DOHH2 (cell line): ENCODE data around the gene BLOC1S1.
A peak's percentile ranks its signal among the peaks of the same experiment; 100 is the strongest.

ENCODE experiments used
- H3F3A ChIP-seq: fragments of 200-600 bp; sonication (generic), shearing (Covaris generic); 2 replicates; pipeline ENCODE4 v1.6.0; 2016; ENCODE audit warnings: antibody characterized with exemption, mild to moderate bottlenecking; ENCODE audit not compliant: control insufficient read depth, insufficient read depth
- H3K27ac ChIP-seq: fragments of 200-600 bp; sonication (generic); 2 replicates; pipeline ENCODE4 v1.5.1; 2014; ENCODE audit warnings: low read depth, mild to moderate bottlenecking, low read length, moderate library complexity
- H3K27me3 ChIP-seq: fragments of 200-600 bp; sonication (generic); 2 replicates; pipeline ENCODE4 v1.6.1; 2014; ENCODE audit warnings: mild to moderate bottlenecking, low read length, mixed read lengths; ENCODE audit not compliant: control insufficient read depth
- H3K36me3 ChIP-seq: fragments of 200-600 bp; sonication (generic); 2 replicates; pipeline ENCODE4 v1.6.1; 2014; ENCODE audit warnings: mild to moderate bottlenecking, low read length, moderate library complexity, mixed read lengths; ENCODE audit not compliant: control insufficient read depth
- H3K4me1 ChIP-seq: fragments of 200-600 bp; sonication (generic); 2 replicates; pipeline ENCODE4 v1.6.1; 2014; ENCODE audit warnings: mild to moderate bottlenecking, low read length, mixed read lengths; ENCODE audit not compliant: control insufficient read depth
- H3K4me2 ChIP-seq: fragments of 200-600 bp; sonication (generic); 2 replicates; pipeline ENCODE4 v1.6.0; 2014; ENCODE audit warnings: mild to moderate bottlenecking, low read length, moderate library complexity
- H3K4me3 ChIP-seq: fragments of 200-600 bp; sonication (generic); 2 replicates; pipeline ENCODE4 v1.5.1; 2014; ENCODE audit warnings: mild to moderate bottlenecking, low read length, mixed read lengths
- H3K79me2 ChIP-seq: fragments of 200-600 bp; sonication (generic); 2 replicates; pipeline ENCODE4 v1.6.1; 2014; ENCODE audit warnings: mild to moderate bottlenecking, low read length, mixed read lengths; ENCODE audit not compliant: control insufficient read depth
- H3K9me2 ChIP-seq: fragments of 200-600 bp; sonication (generic); replicated peaks from 2 replicates; pipeline ENCODE4 v1.6.1; 2014; ENCODE audit warnings: mild to moderate bottlenecking, low read length, mixed read lengths; ENCODE audit not compliant: control insufficient read depth
- H3K9me3 ChIP-seq: fragments of 200-600 bp; sonication (generic); 2 replicates; pipeline ENCODE4 v1.6.1; 2014; ENCODE audit warnings: antibody characterized with exemption, low read length, mixed read lengths; ENCODE audit not compliant: control insufficient read depth, insufficient read depth
- H4K20me1 ChIP-seq: fragments of 200-600 bp; sonication (generic); 2 replicates; pipeline ENCODE4 v1.6.0; 2014; ENCODE audit warnings: low read depth, mild to moderate bottlenecking, antibody characterized with exemption, low read length, moderate library complexity; ENCODE audit not compliant: control insufficient read depth, insufficient read depth
- EZH2phosphoT487 ChIP-seq: fragments of 200-600 bp; sonication (generic); IDR thresholded peaks from 2 replicates; pipeline ENCODE4 v1.6.1; 2017; ENCODE audit warnings: borderline replicate concordance, mild to moderate bottlenecking, antibody characterized with exemption, low read length, moderate library complexity, mixed read lengths
- TF ChIP-seq, protein P1 (sequence below): fragments of 200-600 bp; sonication (generic); IDR thresholded peaks from one replicate; pipeline ENCODE4 v1.5.1; 2014; ENCODE audit warnings: antibody characterized with exemption, mild to moderate bottlenecking, low read depth, low read length; ENCODE audit not compliant: poor library complexity, severe bottlenecking

Gene BLOC1S1

DNA sequence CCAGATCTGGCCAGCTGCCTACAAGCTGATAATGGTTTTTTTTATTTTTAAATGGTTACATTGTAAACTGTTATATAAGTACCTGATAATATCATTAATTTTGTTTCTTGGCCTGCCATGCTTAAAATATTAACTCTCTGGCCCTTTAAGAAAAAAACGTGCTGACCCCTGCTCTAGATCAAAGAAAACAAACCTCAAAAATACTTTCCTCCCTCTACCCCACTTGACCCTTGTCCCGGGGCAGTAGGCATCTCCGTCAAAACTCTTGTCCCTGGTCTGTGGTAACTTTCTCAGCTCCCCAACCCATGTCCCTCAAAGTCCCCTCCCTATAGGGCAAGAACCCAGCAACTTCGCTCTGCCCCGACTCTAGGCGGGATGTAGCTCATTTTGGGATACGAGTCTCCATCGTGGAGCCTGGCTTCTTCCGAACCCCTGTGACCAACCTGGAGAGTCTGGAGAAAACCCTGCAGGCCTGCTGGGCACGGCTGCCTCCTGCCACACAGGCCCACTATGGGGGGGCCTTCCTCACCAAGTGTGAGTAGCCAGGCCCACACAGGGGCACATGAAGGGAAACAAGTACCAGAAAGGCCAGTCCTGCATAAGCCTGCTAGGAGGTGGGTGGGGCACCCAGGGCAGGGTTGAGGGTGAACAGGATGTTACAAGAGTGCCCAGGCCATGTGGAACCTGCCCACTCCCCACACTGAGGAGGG, 7.8 kb downstream of the BLOC1S1 start:
- Histone ChIP-seq H3K79me2 (peaks cover 7% of the 10 kb centered on the region), H3K27ac (no peak overlapping the region), H3K27me3 (no peaks in the 10 kb centered on the region), H3F3A (peaks cover 6% of the 10 kb centered on the region; the same call in 1 of the 2 replicates), H3K4me1 (peaks cover 16% of the 10 kb centered on the region), H3K9me2 (no peaks in the 10 kb centered on the region), H3K4me2 (no peak overlapping the region), H3K9me3 (no peaks in the 10 kb centered on the region), H4K20me1 (no peaks in the 10 kb centered on the region), H3K4me3 (no peak overlapping the region), H3K36me3 (peaks cover 39% of the 10 kb centered on the region)
- no peak for TF ChIP-seq EZH2phosphoT487
- TF ChIP-seq, protein P1, sequence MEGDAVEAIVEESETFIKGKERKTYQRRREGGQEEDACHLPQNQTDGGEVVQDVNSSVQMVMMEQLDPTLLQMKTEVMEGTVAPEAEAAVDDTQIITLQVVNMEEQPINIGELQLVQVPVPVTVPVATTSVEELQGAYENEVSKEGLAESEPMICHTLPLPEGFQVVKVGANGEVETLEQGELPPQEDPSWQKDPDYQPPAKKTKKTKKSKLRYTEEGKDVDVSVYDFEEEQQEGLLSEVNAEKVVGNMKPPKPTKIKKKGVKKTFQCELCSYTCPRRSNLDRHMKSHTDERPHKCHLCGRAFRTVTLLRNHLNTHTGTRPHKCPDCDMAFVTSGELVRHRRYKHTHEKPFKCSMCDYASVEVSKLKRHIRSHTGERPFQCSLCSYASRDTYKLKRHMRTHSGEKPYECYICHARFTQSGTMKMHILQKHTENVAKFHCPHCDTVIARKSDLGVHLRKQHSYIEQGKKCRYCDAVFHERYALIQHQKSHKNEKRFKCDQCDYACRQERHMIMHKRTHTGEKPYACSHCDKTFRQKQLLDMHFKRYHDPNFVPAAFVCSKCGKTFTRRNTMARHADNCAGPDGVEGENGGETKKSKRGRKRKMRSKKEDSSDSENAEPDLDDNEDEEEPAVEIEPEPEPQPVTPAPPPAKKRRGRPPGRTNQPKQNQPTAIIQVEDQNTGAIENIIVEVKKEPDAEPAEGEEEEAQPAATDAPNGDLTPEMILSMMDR, result no peak

DNA sequence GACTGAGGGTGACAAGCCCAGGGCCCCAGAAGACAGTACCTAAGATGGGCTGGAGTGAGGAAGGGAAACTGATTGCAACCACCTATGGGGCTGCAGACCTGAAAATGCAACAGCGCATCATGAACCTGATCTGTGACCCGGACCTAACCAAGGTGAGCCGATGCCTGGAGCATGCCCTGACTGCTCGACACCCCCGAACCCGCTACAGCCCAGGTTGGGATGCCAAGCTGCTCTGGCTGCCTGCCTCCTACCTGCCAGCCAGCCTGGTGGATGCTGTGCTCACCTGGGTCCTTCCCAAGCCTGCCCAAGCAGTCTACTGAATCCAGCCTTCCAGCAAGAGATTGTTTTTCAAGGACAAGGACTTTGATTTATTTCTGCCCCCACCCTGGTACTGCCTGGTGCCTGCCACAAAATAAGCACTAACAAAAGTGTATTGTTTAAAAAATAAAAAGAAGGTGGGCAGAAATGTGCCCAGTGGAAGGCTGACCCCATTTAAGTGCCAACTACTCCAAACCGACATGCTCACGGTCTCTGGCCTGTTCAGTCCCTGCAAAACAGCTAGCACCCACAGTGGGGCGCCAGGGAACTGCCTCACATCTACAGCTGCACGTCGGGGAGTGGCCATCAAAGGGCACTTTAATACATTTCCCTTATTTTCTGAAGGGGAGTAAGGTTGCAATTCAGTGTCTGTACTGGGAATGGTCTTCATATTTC, 8.5 kb downstream of the BLOC1S1 start:
- no peak for TF ChIP-seq EZH2phosphoT487
- TF ChIP-seq, protein P1, result peak; percentile 86
- H3K4me3 ChIP-seq, result no peak overlapping the region
- H3F3A ChIP-seq, result peaks cover 6% of the 10 kb centered on the region; the same call in 1 of the 2 replicates
- no peaks in the 10 kb centered on the region for H3K27me3 ChIP-seq
- no peak overlapping the region for H3K27ac ChIP-seq
- no peaks in the 10 kb centered on the region for H3K9me2 ChIP-seq
- H3K79me2 ChIP-seq, result peaks cover 7% of the 10 kb centered on the region
- no peaks in the 10 kb centered on the region for H3K9me3 ChIP-seq
- H3K4me2 ChIP-seq, result no peak overlapping the region
- no peaks in the 10 kb centered on the region for H4K20me1 ChIP-seq
- H3K36me3 ChIP-seq, result peaks cover 33% of the 10 kb centered on the region
- peaks cover 14% of the 10 kb centered on the region for H3K4me1 ChIP-seq

DNA sequence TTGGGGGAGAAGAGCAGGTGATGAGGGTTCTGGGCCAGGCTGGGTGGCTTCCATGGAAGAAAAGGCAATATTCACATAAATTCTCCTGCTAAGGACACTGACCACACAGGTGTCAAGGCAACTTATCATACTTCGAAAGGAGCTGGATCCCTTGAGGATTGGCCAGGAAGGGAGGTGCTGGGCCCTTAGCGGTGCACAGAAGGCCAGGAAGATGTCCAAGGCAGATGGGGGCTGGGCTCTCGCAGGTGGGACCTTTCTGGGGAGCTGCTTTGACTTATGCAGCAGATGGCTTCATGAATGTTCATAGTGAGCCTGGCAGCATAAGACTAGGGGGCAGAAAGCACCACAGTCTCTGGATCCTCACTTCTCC, 9.1 kb downstream of the BLOC1S1 start:
- Histone ChIP-seq H3K4me3 (no peak overlapping the region), H3K79me2 (peaks cover 7% of the 10 kb centered on the region), H3K4me2 (no peak overlapping the region), H3K36me3 (peaks cover 28% of the 10 kb centered on the region), H4K20me1 (no peaks in the 10 kb centered on the region), H3K9me3 (no peaks in the 10 kb centered on the region), H3F3A (peaks cover 6% of the 10 kb centered on the region), H3K4me1 (peaks cover 20% of the 10 kb centered on the region), H3K9me2 (no peaks in the 10 kb centered on the region), H3K27ac (no peak overlapping the region), H3K27me3 (no peaks in the 10 kb centered on the region)
- TF ChIP-seq EZH2phosphoT487, result no peak
- TF ChIP-seq, protein P1, result no peak
